KMS-11 (cell line): ENCODE results near the gene FTCDNL1.

Experiments used
- H2AFZ ChIP-seq: fragments of 200-600 bp; sonication (generic); 2 replicates; pipeline ENCODE4 v1.6.1; 2016; ENCODE audit warnings: antibody characterized with exemption, mixed run types, low read depth
- H3K27ac ChIP-seq: fragments of 200-600 bp; sonication (generic); 2 replicates; pipeline ENCODE4 v1.6.1; 2016; ENCODE audit warnings: mild to moderate bottlenecking, mixed run types
- H3K27me3 ChIP-seq: fragments of 200-600 bp; sonication (generic); 2 replicates; pipeline ENCODE4 v1.6.1; 2017; ENCODE audit warnings: mild to moderate bottlenecking, low read depth, mixed run types, moderate library complexity; ENCODE audit not compliant: insufficient read depth
- H3K36me3 ChIP-seq: fragments of 200-600 bp; sonication (generic); 2 replicates; pipeline ENCODE4 v1.6.1; 2017; ENCODE audit warnings: mild to moderate bottlenecking, mixed run types; ENCODE audit not compliant: insufficient read depth
- H3K4me1 ChIP-seq: fragments of 200-600 bp; sonication (generic); 2 replicates; pipeline ENCODE4 v1.6.1; 2016; ENCODE audit warnings: mild to moderate bottlenecking, low read depth, mixed run types; ENCODE audit not compliant: poor library complexity, severe bottlenecking
- H3K4me2 ChIP-seq: fragments of 200-600 bp; sonication (generic); 2 replicates; pipeline ENCODE4 v1.7.0; 2016; ENCODE audit warnings: mild to moderate bottlenecking, mixed run types
- H3K4me3 ChIP-seq: fragments of 200-600 bp; sonication (generic); IDR thresholded peaks from 2 replicates; pipeline ENCODE4 v1.6.1; 2017; ENCODE audit warnings: low read depth, low read length, mixed read lengths; ENCODE audit not compliant: insufficient read depth
- H3K79me2 ChIP-seq: fragments of 200-600 bp; sonication (generic); 2 replicates; pipeline ENCODE4 v1.6.1; 2016; ENCODE audit warnings: low read depth, mixed run types; ENCODE audit not compliant: insufficient read depth
- H3K9ac ChIP-seq: fragments of 200-600 bp; sonication (generic); 2 replicates; pipeline ENCODE4 v1.6.1; 2016; ENCODE audit warnings: mild to moderate bottlenecking, mixed run types
- H4K20me1 ChIP-seq: fragments of 200-600 bp; sonication (generic); 2 replicates; pipeline ENCODE4 v1.6.1; 2016; ENCODE audit warnings: mild to moderate bottlenecking, mixed run types; ENCODE audit not compliant: insufficient read depth
- TF ChIP-seq, protein P1 (sequence below): fragments of 200-600 bp; sonication (generic); conservative IDR thresholded peaks from 2 replicates; pipeline ENCODE4 v1.6.1; 2017; ENCODE audit warnings: low read depth, mild to moderate bottlenecking, antibody characterized with exemption, low read length, moderate library complexity, mixed read lengths

Gene FTCDNL1

DNA sequence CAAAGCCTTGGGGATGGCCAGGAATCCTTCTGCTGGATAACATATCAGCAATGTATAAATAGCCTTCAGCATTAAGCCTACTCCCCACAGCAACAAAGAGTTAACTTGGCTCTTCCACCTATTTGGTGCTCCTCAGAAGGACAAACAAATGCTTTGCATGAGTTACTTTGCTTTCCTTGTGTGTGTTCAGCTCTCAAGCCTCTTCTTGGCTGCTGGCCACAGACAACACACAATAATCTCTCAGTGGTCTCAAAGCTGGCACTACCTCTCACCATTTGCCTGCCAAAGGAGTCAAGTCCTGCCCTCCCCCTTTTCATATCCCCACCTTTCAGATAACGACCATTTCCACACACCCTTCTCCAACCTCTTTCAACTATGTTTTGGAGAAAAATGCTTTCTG, 17.5 kb downstream of the FTCDNL1 start:
- Histone ChIP-seq H2AFZ (no peak overlapping the region), H4K20me1 (no peaks in the 10 kb centered on the region), H3K36me3 (no peaks in the 10 kb centered on the region), H3K79me2 (no peaks in the 10 kb centered on the region), H3K4me1 (no peaks in the 10 kb centered on the region), H3K4me3 (no peak overlapping the region), H3K27me3 (no peaks in the 10 kb centered on the region), H3K9ac (no peak overlapping the region), H3K4me2 (no peak overlapping the region), H3K27ac (no peak overlapping the region)
- TF ChIP-seq, protein P1, sequence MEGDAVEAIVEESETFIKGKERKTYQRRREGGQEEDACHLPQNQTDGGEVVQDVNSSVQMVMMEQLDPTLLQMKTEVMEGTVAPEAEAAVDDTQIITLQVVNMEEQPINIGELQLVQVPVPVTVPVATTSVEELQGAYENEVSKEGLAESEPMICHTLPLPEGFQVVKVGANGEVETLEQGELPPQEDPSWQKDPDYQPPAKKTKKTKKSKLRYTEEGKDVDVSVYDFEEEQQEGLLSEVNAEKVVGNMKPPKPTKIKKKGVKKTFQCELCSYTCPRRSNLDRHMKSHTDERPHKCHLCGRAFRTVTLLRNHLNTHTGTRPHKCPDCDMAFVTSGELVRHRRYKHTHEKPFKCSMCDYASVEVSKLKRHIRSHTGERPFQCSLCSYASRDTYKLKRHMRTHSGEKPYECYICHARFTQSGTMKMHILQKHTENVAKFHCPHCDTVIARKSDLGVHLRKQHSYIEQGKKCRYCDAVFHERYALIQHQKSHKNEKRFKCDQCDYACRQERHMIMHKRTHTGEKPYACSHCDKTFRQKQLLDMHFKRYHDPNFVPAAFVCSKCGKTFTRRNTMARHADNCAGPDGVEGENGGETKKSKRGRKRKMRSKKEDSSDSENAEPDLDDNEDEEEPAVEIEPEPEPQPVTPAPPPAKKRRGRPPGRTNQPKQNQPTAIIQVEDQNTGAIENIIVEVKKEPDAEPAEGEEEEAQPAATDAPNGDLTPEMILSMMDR = no peak

DNA sequence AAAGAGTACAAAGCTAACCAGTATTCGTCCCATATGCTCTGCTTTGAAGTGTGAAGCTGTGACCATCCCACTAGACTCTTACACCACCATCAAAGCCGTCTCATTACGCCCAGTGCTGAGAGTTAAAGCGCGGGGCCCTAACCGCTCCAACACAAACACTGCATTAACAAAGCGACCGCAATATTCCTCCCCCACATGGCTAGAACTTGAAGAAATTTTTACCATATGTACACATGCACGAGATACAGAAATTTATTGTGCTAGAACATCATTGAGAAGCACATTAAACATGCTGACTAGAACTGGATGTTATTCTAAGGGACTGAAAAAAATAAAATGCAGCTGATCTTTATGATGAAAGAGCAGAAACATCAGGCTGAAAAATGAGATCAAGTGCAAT, 20.5 kb downstream of the FTCDNL1 start:
- Histone ChIP-seq H3K4me1 (no peaks in the 10 kb centered on the region), H3K4me3 (no peak overlapping the region), H4K20me1 (no peaks in the 10 kb centered on the region), H3K27ac (no peak overlapping the region), H3K36me3 (no peaks in the 10 kb centered on the region), H3K79me2 (no peaks in the 10 kb centered on the region), H3K27me3 (no peaks in the 10 kb centered on the region), H3K4me2 (no peak overlapping the region), H2AFZ (no peak overlapping the region), H3K9ac (no peak overlapping the region)
- TF ChIP-seq, protein P1 = no peak

DNA sequence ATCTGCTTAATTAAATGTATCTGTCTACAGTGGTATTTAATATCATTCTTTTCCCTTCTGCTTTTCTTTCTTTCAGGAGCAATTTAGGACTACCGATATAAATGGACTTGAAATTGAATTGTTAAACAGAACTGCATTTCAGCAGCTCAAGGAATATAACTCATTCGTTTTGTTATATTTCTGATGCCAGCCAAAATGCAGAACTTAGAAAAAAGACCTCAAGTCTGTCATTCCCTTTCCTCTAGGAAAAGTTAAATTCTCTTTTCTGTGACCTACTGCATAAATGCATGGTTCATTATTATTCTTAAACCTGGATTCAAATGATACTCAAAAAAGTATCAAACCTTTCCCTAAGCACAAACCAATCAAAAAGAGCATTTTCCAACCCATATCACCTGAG, 21.4 kb downstream of the FTCDNL1 start:
- Histone ChIP-seq H3K9ac (no peak overlapping the region), H3K4me1 (no peaks in the 10 kb centered on the region), H3K27me3 (no peaks in the 10 kb centered on the region), H3K4me2 (no peak overlapping the region), H3K4me3 (no peak overlapping the region), H3K36me3 (no peaks in the 10 kb centered on the region), H3K79me2 (no peaks in the 10 kb centered on the region), H2AFZ (no peak overlapping the region), H4K20me1 (no peaks in the 10 kb centered on the region), H3K27ac (no peak overlapping the region)
- TF ChIP-seq, protein P1 = no peak

DNA sequence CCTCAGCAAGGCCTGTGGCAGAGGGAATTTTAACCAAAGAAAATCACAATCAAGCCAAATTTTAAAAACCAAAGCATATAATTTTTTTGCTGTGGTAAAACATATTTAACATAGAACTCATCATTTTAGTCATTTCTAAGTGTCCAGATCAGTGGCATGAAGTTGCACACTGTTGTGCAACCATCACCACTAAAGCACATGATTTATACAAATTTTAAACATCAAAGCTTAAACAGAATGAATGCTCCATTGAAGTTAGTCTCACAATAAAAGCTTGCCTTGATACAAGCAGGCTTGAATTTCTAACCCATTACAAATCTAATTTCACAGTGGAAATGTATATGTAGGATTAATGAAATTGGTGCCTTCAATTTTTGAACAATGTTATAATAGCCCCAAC, 31.2 kb downstream of the FTCDNL1 start:
- TF ChIP-seq, protein P1 = no peak
- Histone ChIP-seq H3K79me2 (no peaks in the 10 kb centered on the region), H3K27me3 (no peaks in the 10 kb centered on the region), H3K4me1 (no peaks in the 10 kb centered on the region), H4K20me1 (no peaks in the 10 kb centered on the region), H2AFZ (no peak overlapping the region), H3K4me3 (no peak overlapping the region), H3K9ac (no peak overlapping the region), H3K4me2 (no peak overlapping the region), H3K36me3 (no peaks in the 10 kb centered on the region), H3K27ac (no peak overlapping the region)
